K562 (cell line): ENCODE measurements around the gene ABCG1. TPM values are rescaled to one million over a fixed set of nuclear protein-coding genes. Genes with fewer than 3 reads are reported as not detected.

Experiments used
- ATAC-seq: fragments of 200-7000 bp; cut with Tn5 transposase; 3 replicates; pipeline ENCODE4 v1.9.1; 2020; ENCODE audit warnings: moderate library complexity
- BruUV-seq: library from RNA; stranded (reverse); fragments of 400-500 nt; replicated peaks from 2 replicates; lab custom pipeline; 2021; lab: Mats Ljungman, UMichigan
- CTCF ChIA-PET: fragments of 300-600 bp; formaldehyde crosslinking; extraction: SDS; loops from one replicate; lab custom pipeline; 2021; ENCODE audit warnings: low intra/inter-chr PET ratio; lab: Yijun Ruan, JAX
- POLR2A ChIA-PET: fragments of 300-600, 350-650 bp; sonication (Branson Sonifier 250); formaldehyde crosslinking; extraction: SDS; loops from one replicate; lab custom pipeline; 2021; ENCODE audit warnings: antibody characterized with exemption, inconsistent platforms; lab: Yijun Ruan, JAX
- DNase-seq, 4 experiments: peaks; one replicate each; pipeline versions ENCODE4 v3.0.0 to v3.0.0-alpha.2; 2011 to 2018; ENCODE audit warnings: low spot score in 3 of 4, mixed read lengths in 3 of 4; ENCODE audit errors: extremely low read depth in 1 of 4
- FAIRE-seq: peaks from 2 replicates; lab custom pipeline; 2011; peaks lifted over from hg19 to GRCh38; lab: Jason Lieb, UNC
- H2AFZ ChIP-seq: 2 replicates; pipeline ENCODE4 v1.6.0; 2011; ENCODE audit warnings: low read depth, low read length, control low read depth, inconsistent platforms
- H3K27ac ChIP-seq: fragments of 200-600 bp; 3 replicates; pipeline ENCODE4 v1.8.0; 2011; ENCODE audit warnings: low read depth, mild to moderate bottlenecking, control low read depth, inconsistent platforms, low read length, moderate library complexity, mixed read lengths; ENCODE audit errors: extremely low read depth
- H3K27me3 ChIP-seq, 2 experiments: fragments of 300-600 bp in 1 of 2; 2 replicates in 1 of 2; 3 replicates in 1 of 2; pipeline versions ENCODE4 v1.6.0 to v1.8.0; 2011; ENCODE audit warnings: inconsistent platforms in 2 of 2, low read length in 2 of 2, mild to moderate bottlenecking in 1 of 2, mixed read lengths in 1 of 2, moderate library complexity in 1 of 2; ENCODE audit not compliant: control insufficient read depth in 2 of 2, insufficient read depth in 2 of 2
- H3K36me3 ChIP-seq: fragments of 300-600 bp; 3 replicates; pipeline ENCODE4 v1.8.0; 2011; ENCODE audit warnings: mild to moderate bottlenecking, low read length, inconsistent platforms; ENCODE audit not compliant: control insufficient read depth, insufficient read depth
- H3K4me1 ChIP-seq, 2 experiments: fragments of 200-600 bp in 1 of 2; replicated peaks in 1 of 2; 2 replicates in 1 of 2; 3 replicates in 1 of 2; pipeline versions ENCODE4 v1.5.1 to v1.8.0; 2011; ENCODE audit warnings: inconsistent platforms in 2 of 2, low read length in 2 of 2, mild to moderate bottlenecking in 1 of 2, mixed read lengths in 1 of 2, moderate library complexity in 1 of 2; ENCODE audit not compliant: control insufficient read depth in 2 of 2, insufficient read depth in 2 of 2
- H3K4me2 ChIP-seq: 2 replicates; pipeline ENCODE4 v1.6.1; 2011; ENCODE audit warnings: low read length, control low read depth, inconsistent platforms, mixed read lengths; ENCODE audit not compliant: insufficient read depth
- H3K4me3 ChIP-seq: fragments of 200-600 bp; sonication (generic), shearing (Covaris generic); 2 replicates; pipeline ENCODE4 v1.5.1; 2016; ENCODE audit warnings: control low read depth, inconsistent platforms
- H3K79me2 ChIP-seq: fragments of 200-600 bp; 3 replicates; pipeline ENCODE4 v1.8.0; 2011; ENCODE audit warnings: low read length, inconsistent platforms; ENCODE audit not compliant: control insufficient read depth, insufficient read depth
- H3K9ac ChIP-seq, 2 experiments: 2 replicates each; pipeline versions ENCODE4 v1.6.0 to v1.6.1; 2011; ENCODE audit warnings: low read depth in 2 of 2, low read length in 2 of 2, control low read depth in 1 of 2, inconsistent platforms in 1 of 2, mild to moderate bottlenecking in 1 of 2, mixed read lengths in 1 of 2; ENCODE audit not compliant: insufficient read depth in 1 of 2
- H3K9me1 ChIP-seq: one replicate; pipeline ENCODE4 v1.6.0; 2011; ENCODE audit warnings: inconsistent platforms, mild to moderate bottlenecking, low read length, moderate library complexity; ENCODE audit not compliant: control insufficient read depth, insufficient read depth
- H3K9me3 ChIP-seq: replicated peaks from 2 replicates; pipeline ENCODE4 v1.5.1; 2011; ENCODE audit warnings: low read depth, low read length, inconsistent platforms; ENCODE audit not compliant: control insufficient read depth, insufficient read depth
- H4K20me1 ChIP-seq: replicated peaks from 2 replicates; pipeline ENCODE4 v1.6.1; 2011; ENCODE audit warnings: low read length, inconsistent platforms, mixed read lengths; ENCODE audit not compliant: control insufficient read depth, insufficient read depth
- CCAR2 ChIP-seq: fragments of 200-400 bp; formaldehyde crosslinking; IDR thresholded peaks from 2 replicates; pipeline ENCODE4 v1.6.1; 2017; ENCODE audit warnings: mild to moderate bottlenecking, low read depth, low read length
- HDAC2 ChIP-seq: fragments of 450-650 bp; IDR thresholded peaks from 2 replicates; pipeline ENCODE4 v1.6.1; 2016; ENCODE audit warnings: mild to moderate bottlenecking
- PPARD ChIP-seq: fragments of 250-450 bp; sonication (Bioruptor Pico); IDR thresholded peaks from 2 replicates; pipeline ENCODE4 v1.8.0; 2022; ENCODE audit warnings: inconsistent platforms, mild to moderate bottlenecking, moderate library complexity
- ZBTB1 ChIP-seq: sonication (generic); formaldehyde crosslinking; IDR thresholded peaks from 2 replicates; pipeline ENCODE4 v1.8.1; 2023; ENCODE audit warnings: missing genetic modification reagents, low read depth, mild to moderate bottlenecking, borderline replicate concordance
- WGBS: fragments of 100-300 bp; shearing (Covaris generic); methylation state at CpG from one replicate; pipeline ENCODE4 v1.1.6; 2016; ENCODE audit warnings: low coverage, mixed read lengths; ENCODE audit not compliant: insufficient coverage; ENCODE audit errors: missing lambda C conversion rate; 5-methylcytosine and 5-hydroxymethylcytosine counted together
- in situ Hi-C: fragments of 300-500 bp; cut with MboI; formaldehyde crosslinking; loops from 4 replicates; pipeline ENCODE4 v1.15.0; 2018; ENCODE audit warnings: inconsistent platforms, mixed read lengths
- intact Hi-C: fragments of 100-400 bp; cut with micrococcal nuclease; formaldehyde crosslinking; loops from 2 replicates; pipeline ENCODE4 v1.14.2; 2022
- polyA plus RNA-seq, 8 experiments: library from polyadenylated mRNA; depleted of rRNA in 4 of 8; stranded (reverse) in 5 of 8; unstranded in 3 of 8; fragments of >200 nt; fragmentation: Nextera tagmentation in 2 of 8; fragmentation: Illumina TruSeq in 1 of 8; extraction: Ambion mirVana in 2 of 8; extraction: Trizol in 1 of 8; gene quantifications; 2 replicates each; pipeline versions ENCODE4 v1.2.1 to v1.2.3, GENCODE V29; 2011 to 2014; ENCODE audit warnings: inconsistent platforms in 1 of 8, missing spikeins in 1 of 8
- total RNA-seq, 7 experiments: library from RNA; depleted of rRNA in 6 of 7; stranded (reverse); fragments of >200 nt in 6 of 7; fragmentation: Illumina TruSeq in 2 of 7; extraction: Trizol in 2 of 7; gene quantifications; 2 replicates each; pipeline versions ENCODE4 v1.2.1 to v1.2.3, GENCODE V29; 2011 to 2021; ENCODE audit warnings: low replicate concordance in 1 of 7

ABCG1 gene
- total and polyA plus RNA-seq, 9 of the 15 experiments (the other 6 are each of a cell fraction or from before 2014, with no cell fraction given): 0.04 to 0.09 TPM; not detected in 7

DNA sequence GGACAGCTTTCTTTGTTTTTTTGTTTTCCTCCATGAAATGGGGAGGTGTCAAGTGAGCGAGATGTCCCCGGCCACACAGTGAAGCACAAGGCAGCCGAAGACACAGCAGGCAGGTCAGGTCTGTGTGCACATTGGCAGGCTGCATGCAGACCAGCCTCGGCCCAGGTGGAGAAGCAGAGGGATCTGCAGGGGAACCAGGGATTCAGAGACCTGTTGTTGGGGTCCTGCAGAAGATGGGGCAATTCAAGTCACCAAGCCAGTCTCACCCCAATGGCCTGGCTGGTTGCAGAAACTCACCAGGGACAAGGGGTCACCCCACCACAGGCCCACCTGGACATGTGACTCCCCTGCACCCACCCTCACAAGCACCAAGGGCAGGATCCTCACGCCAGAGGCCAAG is 4.0 kb upstream of the ABCG1 start:
- no peaks in the 10 kb centered on the region for H3K9me3 ChIP-seq
- no TSS peak for BruUV-seq
- FAIRE-seq: no peak
- H3K4me1 ChIP-seq: peaks cover 0 to 8% of the 10 kb centered on the region in 2 experiments; a peak in 1 of 5 replicates
- intact Hi-C loops: no loop called here
- H3K27ac ChIP-seq: no peak overlapping the region
- no peak overlapping the region for H3K4me2 ChIP-seq
- no peaks in the 10 kb centered on the region; the same call in 1 of the 2 replicates for H4K20me1 ChIP-seq
- no peak overlapping the region for H3K4me3 ChIP-seq
- 2% methylated on average over 5 of the region's 5 CpGs for WGBS
- no peak overlapping the region for H2AFZ ChIP-seq
- no peaks in the 10 kb centered on the region for H3K36me3 ChIP-seq
- peaks cover 13 to 39% of the 10 kb centered on the region in 2 experiments for H3K27me3 ChIP-seq
- TF ChIP-seq CCAR2 (no peak), ZBTB1 (no peak)
- TF ChIP-seq, all 486 proteins: peak for 0
- in situ Hi-C loops: no loop called here
- H3K9ac ChIP-seq: no peak overlapping the region
- ATAC-seq: no peak
- no peaks in the 10 kb centered on the region for H3K9me1 ChIP-seq
- CTCF ChIA-PET: no interaction called here
- POLR2A ChIA-PET: interaction anchor here (0.8 kb wide), 1 partner anchor 9 kb away, joined by 4 read pairs; no protein-coding TSS in a partner anchor
- no peaks in the 10 kb centered on the region for H3K79me2 ChIP-seq
- no peak for DNase-seq

DNA sequence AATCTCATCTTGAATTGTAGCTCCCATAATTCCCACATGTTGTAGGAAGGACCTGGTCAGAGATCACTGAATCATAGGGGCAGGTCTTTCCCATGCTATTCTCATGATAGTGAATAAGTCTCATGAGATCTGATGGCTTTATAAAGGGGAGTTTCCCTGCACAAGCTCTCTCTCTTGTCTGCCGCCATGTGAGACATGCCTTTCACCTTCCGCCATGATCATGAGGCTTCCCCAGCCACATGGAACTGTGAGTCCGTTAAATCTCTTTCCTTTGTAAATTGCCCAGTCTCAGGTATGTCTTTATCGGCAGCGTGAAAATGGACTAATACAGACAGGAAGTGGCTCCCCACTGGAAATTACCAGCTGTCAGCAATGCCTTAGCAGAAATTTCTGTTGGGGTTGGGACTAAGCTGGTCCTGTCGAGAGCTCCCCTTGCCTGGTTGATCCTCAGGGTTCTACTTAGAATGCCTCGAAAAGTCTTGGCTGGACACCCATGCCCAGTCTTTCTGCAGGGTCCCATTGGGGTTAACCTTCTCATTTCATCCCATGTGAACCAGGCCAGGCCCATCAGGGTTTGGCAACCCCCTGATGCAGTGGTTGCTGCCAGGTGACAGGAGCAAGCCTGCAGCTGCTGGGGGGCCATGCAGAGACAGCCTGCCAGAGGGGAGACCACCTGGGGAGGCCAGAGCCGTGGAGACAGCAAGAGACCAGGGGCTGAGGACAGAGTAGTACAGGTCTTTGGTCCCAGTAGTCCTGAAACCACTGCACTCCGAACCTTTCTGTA is 2.8 kb upstream of the ABCG1 start:
- CTCF ChIA-PET: no interaction called here
- no peak for FAIRE-seq
- Histone ChIP-seq H3K27me3 (peaks cover 19 to 45% of the 10 kb centered on the region in 2 experiments), H3K4me2 (no peak overlapping the region), H2AFZ (no peak overlapping the region), H3K79me2 (no peaks in the 10 kb centered on the region), H3K4me1 (peaks cover 0 to 8% of the 10 kb centered on the region in 2 experiments; a peak in 1 of 5 replicates), H3K4me3 (no peak overlapping the region), H3K9me3 (no peaks in the 10 kb centered on the region), H3K9ac (no peak overlapping the region), H4K20me1 (peaks cover under 1% of the 10 kb centered on the region; the same call in 1 of the 2 replicates), H3K9me1 (no peaks in the 10 kb centered on the region), H3K36me3 (no peaks in the 10 kb centered on the region), H3K27ac (no peak overlapping the region)
- WGBS: under 1% methylated on average over 9 of the region's 9 CpGs
- no peak for ATAC-seq
- intact Hi-C loops: no loop called here
- POLR2A ChIA-PET: interaction anchor here (0.9 to 1.1 kb wide), 2 partner anchors 13 to 46 kb away, joined by 3 read pairs; no protein-coding TSS in a partner anchor
- in situ Hi-C loops: no loop called here
- BruUV-seq: no TSS peak
- DNase-seq: no peak
- no peak for TF ChIP-seq HDAC2
- TF ChIP-seq PPARD: no peak
